PFSK-1 (cell line): ENCODE results near the gene PFAS.

Source experiments
- POLR2AphosphoS5 ChIP-seq: IDR thresholded peaks from 2 replicates; pipeline ENCODE4 v1.6.1; 2012; ENCODE audit warnings: low read depth, mild to moderate bottlenecking, control low read depth, low read length, moderate library complexity
- SIN3A ChIP-seq: IDR thresholded peaks from 2 replicates; pipeline ENCODE4 v1.6.1; 2012; ENCODE audit warnings: mild to moderate bottlenecking, low read length, moderate library complexity, borderline replicate concordance; ENCODE audit not compliant: insufficient read depth
- TAF1 ChIP-seq: IDR thresholded peaks from 2 replicates; pipeline ENCODE4 v1.6.1; 2012; ENCODE audit warnings: low read length, control low read depth, borderline replicate concordance; ENCODE audit not compliant: insufficient read depth
- TF ChIP-seq, protein P1 (sequence below), 2 experiments: IDR thresholded peaks; 2 replicates each; pipeline versions ENCODE4 v1.6.1 to v1.8.0; 2011 to 2012; ENCODE audit warnings: low read depth in 2 of 2, low read length in 2 of 2, control low read depth in 1 of 2, inconsistent platforms in 1 of 2, mild to moderate bottlenecking in 1 of 2, moderate library complexity in 1 of 2; ENCODE audit not compliant: insufficient read depth in 1 of 2

- TF ChIP-seq TAF1, result no peak
- TF ChIP-seq POLR2AphosphoS5, result no peak; the same call in 1 of the 2 replicates
- TF ChIP-seq, protein P1, sequence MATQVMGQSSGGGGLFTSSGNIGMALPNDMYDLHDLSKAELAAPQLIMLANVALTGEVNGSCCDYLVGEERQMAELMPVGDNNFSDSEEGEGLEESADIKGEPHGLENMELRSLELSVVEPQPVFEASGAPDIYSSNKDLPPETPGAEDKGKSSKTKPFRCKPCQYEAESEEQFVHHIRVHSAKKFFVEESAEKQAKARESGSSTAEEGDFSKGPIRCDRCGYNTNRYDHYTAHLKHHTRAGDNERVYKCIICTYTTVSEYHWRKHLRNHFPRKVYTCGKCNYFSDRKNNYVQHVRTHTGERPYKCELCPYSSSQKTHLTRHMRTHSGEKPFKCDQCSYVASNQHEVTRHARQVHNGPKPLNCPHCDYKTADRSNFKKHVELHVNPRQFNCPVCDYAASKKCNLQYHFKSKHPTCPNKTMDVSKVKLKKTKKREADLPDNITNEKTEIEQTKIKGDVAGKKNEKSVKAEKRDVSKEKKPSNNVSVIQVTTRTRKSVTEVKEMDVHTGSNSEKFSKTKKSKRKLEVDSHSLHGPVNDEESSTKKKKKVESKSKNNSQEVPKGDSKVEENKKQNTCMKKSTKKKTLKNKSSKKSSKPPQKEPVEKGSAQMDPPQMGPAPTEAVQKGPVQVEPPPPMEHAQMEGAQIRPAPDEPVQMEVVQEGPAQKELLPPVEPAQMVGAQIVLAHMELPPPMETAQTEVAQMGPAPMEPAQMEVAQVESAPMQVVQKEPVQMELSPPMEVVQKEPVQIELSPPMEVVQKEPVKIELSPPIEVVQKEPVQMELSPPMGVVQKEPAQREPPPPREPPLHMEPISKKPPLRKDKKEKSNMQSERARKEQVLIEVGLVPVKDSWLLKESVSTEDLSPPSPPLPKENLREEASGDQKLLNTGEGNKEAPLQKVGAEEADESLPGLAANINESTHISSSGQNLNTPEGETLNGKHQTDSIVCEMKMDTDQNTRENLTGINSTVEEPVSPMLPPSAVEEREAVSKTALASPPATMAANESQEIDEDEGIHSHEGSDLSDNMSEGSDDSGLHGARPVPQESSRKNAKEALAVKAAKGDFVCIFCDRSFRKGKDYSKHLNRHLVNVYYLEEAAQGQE (IDR thresholded peaks at IDR 0.05; ENCODE audit: insufficient read depth in 1 of 2, low read depth in 2 of 2, low read length in 2 of 2), result no peak
- no peak for TF ChIP-seq SIN3A
Measured at GRCh38 chr17:8290043-8290442, 41.0 kb downstream of the PFAS start.
